H9 (cell line): Measurements from ENCODE around the gene CLEC9A. TPM values are rescaled to one million over a fixed set of nuclear protein-coding genes. Genes with fewer than 3 reads are reported as not detected.

Experiments
- DNase-seq: peaks from one replicate; pipeline ENCODE4 v3.0.0-alpha.2; 2017
- H2AFZ ChIP-seq: one replicate; pipeline ENCODE4 v1.6.1; 2013; ENCODE audit warnings: mild to moderate bottlenecking, low read length, control low read depth, moderate library complexity
- H2AK5ac ChIP-seq: 2 replicates; pipeline ENCODE4 v1.6.1; 2013; ENCODE audit warnings: low read length, control low read depth, mixed read lengths; ENCODE audit not compliant: insufficient read length
- H2BK120ac ChIP-seq: one replicate; pipeline ENCODE4 v1.6.1; 2013; ENCODE audit warnings: low read depth, mild to moderate bottlenecking, low read length, control low read depth, inconsistent platforms; ENCODE audit not compliant: poor library complexity, severe bottlenecking
- H2BK12ac ChIP-seq: 2 replicates; pipeline ENCODE4 v1.6.1; 2013; ENCODE audit warnings: low read length, control low read depth, mixed read lengths, low read depth; ENCODE audit not compliant: insufficient read length
- H2BK15ac ChIP-seq: 2 replicates; pipeline ENCODE4 v1.6.1; 2013; ENCODE audit warnings: low read depth, low read length, control low read depth
- H2BK20ac ChIP-seq: one replicate; pipeline ENCODE4 v1.6.1; 2013; ENCODE audit warnings: low read depth, mild to moderate bottlenecking, low read length, control low read depth, inconsistent platforms; ENCODE audit not compliant: poor library complexity, severe bottlenecking
- H2BK5ac ChIP-seq: 2 replicates; pipeline ENCODE4 v1.6.1; 2013; ENCODE audit warnings: low read length, control low read depth, mixed read lengths; ENCODE audit not compliant: insufficient read length
- H3K14ac ChIP-seq: 2 replicates; pipeline ENCODE4 v1.6.1; 2013; ENCODE audit warnings: low read length, control low read depth; ENCODE audit not compliant: insufficient read depth
- H3K18ac ChIP-seq: 2 replicates; pipeline ENCODE4 v1.6.1; 2013; ENCODE audit warnings: low read depth, mild to moderate bottlenecking, mixed read lengths, low read length, control low read depth; ENCODE audit not compliant: insufficient read length
- H3K23ac ChIP-seq: 2 replicates; pipeline ENCODE4 v1.6.1; 2013; ENCODE audit warnings: low read length, control low read depth, mixed read lengths, low read depth; ENCODE audit not compliant: insufficient read length
- H3K23me2 ChIP-seq: 2 replicates; pipeline ENCODE4 v1.6.1; 2013; ENCODE audit warnings: low read depth, mild to moderate bottlenecking, mixed read lengths, low read length, control low read depth; ENCODE audit not compliant: insufficient read length, poor library complexity, severe bottlenecking
- H3K27ac ChIP-seq: 2 replicates; pipeline ENCODE4 v1.5.1; 2013; ENCODE audit warnings: low read length, control low read depth, mixed read lengths, low read depth; ENCODE audit not compliant: insufficient read length
- H3K27me3 ChIP-seq: 2 replicates; pipeline ENCODE4 v1.6.1; 2013; ENCODE audit warnings: low read length, control low read depth, inconsistent platforms; ENCODE audit not compliant: insufficient read depth
- H3K4ac ChIP-seq: 2 replicates; pipeline ENCODE4 v1.6.1; 2013; ENCODE audit warnings: low read depth, mild to moderate bottlenecking, control low read depth, inconsistent platforms, low read length, moderate library complexity
- H3K4me1 ChIP-seq: 2 replicates; pipeline ENCODE4 v1.6.1; 2013; ENCODE audit warnings: low read length, control low read depth, inconsistent platforms; ENCODE audit not compliant: insufficient read depth
- H3K4me2 ChIP-seq: 2 replicates; pipeline ENCODE4 v1.6.1; 2013; ENCODE audit warnings: low read length, control low read depth, mixed read lengths; ENCODE audit not compliant: insufficient read length, insufficient read depth
- H3K56ac ChIP-seq: 2 replicates; pipeline ENCODE4 v1.6.1; 2013; ENCODE audit warnings: low read depth, mild to moderate bottlenecking, mixed read lengths, low read length, control low read depth; ENCODE audit not compliant: insufficient read length
- H3K79me1 ChIP-seq: 2 replicates; pipeline ENCODE4 v1.6.1; 2013; ENCODE audit warnings: low read depth, mild to moderate bottlenecking, moderate library complexity, low read length, control low read depth, inconsistent platforms; ENCODE audit not compliant: insufficient read depth, poor library complexity, severe bottlenecking
- H3K79me2 ChIP-seq: 2 replicates; pipeline ENCODE4 v1.6.1; 2013; ENCODE audit warnings: low read length, control low read depth, inconsistent platforms; ENCODE audit not compliant: insufficient read depth
- H3K9ac ChIP-seq: 2 replicates; pipeline ENCODE4 v1.6.1; 2013; ENCODE audit warnings: low read length, control low read depth, mixed read lengths; ENCODE audit not compliant: insufficient read length; ENCODE audit errors: extremely low read depth
- H3K9me3 ChIP-seq: one replicate; pipeline ENCODE4 v1.6.1; 2013; ENCODE audit warnings: low read depth, low read length, inconsistent platforms; ENCODE audit not compliant: control insufficient read depth
- H3T11ph ChIP-seq: one replicate; pipeline ENCODE4 v1.6.1; 2013; ENCODE audit warnings: mild to moderate bottlenecking, low read length, control low read depth, inconsistent platforms
- H4K20me1 ChIP-seq: one replicate; pipeline ENCODE4 v1.6.1; 2013; ENCODE audit not compliant: control insufficient read depth, insufficient read length, insufficient read depth
- H4K5ac ChIP-seq: 2 replicates; pipeline ENCODE4 v1.6.1; 2013; ENCODE audit warnings: low read depth, mild to moderate bottlenecking, mixed read lengths, low read length, control low read depth; ENCODE audit not compliant: insufficient read length
- H4K8ac ChIP-seq: replicated peaks from 2 replicates; pipeline ENCODE4 v1.6.1; 2013; ENCODE audit warnings: low read length, control low read depth, mixed read lengths, low read depth; ENCODE audit not compliant: insufficient read length
- H4K91ac ChIP-seq: 2 replicates; pipeline ENCODE4 v1.6.1; 2013; ENCODE audit warnings: low read depth, mild to moderate bottlenecking, moderate library complexity, mixed read lengths, low read length, control low read depth; ENCODE audit not compliant: insufficient read length
- H3K27ac Mint-ChIP-seq, 3 experiments: 2 replicates in 2 of 3; 3 replicates in 1 of 3; pipeline ENCODE4 v1.8.0; 2020 to 2021; ENCODE audit warnings: mixed read lengths in 3 of 3, mild to moderate bottlenecking in 1 of 3, moderate library complexity in 1 of 3
- H3K27me3 Mint-ChIP-seq: 2 replicates; pipeline ENCODE4 v1.8.0; 2021; ENCODE audit warnings: low read depth, mild to moderate bottlenecking, moderate library complexity, mixed read lengths
- H3K36me3 Mint-ChIP-seq, 3 experiments: 2 replicates in 2 of 3; 3 replicates in 1 of 3; pipeline ENCODE4 v1.8.0; 2020 to 2021; ENCODE audit warnings: low read depth in 3 of 3, mixed read lengths in 3 of 3; ENCODE audit not compliant: insufficient read depth in 1 of 3
- H3K4me1 Mint-ChIP-seq, 2 experiments: 2 replicates each; pipeline ENCODE4 v1.8.0; 2020; ENCODE audit warnings: mixed read lengths in 2 of 2
- H3K4me3 Mint-ChIP-seq, 2 experiments: 2 replicates in 1 of 2; 3 replicates in 1 of 2; pipeline ENCODE4 v1.8.0; 2020 to 2021; ENCODE audit warnings: mild to moderate bottlenecking in 2 of 2, mixed read lengths in 2 of 2, moderate library complexity in 1 of 2
- H3K9me3 Mint-ChIP-seq, 2 experiments: 2 replicates in 1 of 2; 3 replicates in 1 of 2; pipeline ENCODE4 v1.8.0; 2020; ENCODE audit warnings: mild to moderate bottlenecking in 2 of 2, mixed read lengths in 2 of 2, moderate library complexity in 1 of 2
- WGBS: extraction: QIAGEN DNeasy Blood & Tissue Kit; methylation state at CpG from one replicate; pipeline ENCODE4 v1.1.7; 2013; ENCODE audit warnings: missing lambda C conversion rate, low lambda C conversion rate, mixed read lengths; ENCODE audit not compliant: insufficient read length; ENCODE audit errors: extremely low coverage; 5-methylcytosine and 5-hydroxymethylcytosine counted together
- total RNA-seq: library from RNA; stranded (reverse); gene quantifications from 2 replicates; pipeline ENCODE4 v1.2.1, GENCODE V29; 2021
- TF ChIP-seq, protein P1 (sequence below): fragments of 200-600 bp; sonication (generic); conservative IDR thresholded peaks from 3 replicates; pipeline ENCODE4 v1.8.0; 2021; ENCODE audit warnings: antibody characterized with exemption, mild to moderate bottlenecking

The CLEC9A gene
- total RNA-seq, 1 experiment from 2014 or later = not detected

DNA sequence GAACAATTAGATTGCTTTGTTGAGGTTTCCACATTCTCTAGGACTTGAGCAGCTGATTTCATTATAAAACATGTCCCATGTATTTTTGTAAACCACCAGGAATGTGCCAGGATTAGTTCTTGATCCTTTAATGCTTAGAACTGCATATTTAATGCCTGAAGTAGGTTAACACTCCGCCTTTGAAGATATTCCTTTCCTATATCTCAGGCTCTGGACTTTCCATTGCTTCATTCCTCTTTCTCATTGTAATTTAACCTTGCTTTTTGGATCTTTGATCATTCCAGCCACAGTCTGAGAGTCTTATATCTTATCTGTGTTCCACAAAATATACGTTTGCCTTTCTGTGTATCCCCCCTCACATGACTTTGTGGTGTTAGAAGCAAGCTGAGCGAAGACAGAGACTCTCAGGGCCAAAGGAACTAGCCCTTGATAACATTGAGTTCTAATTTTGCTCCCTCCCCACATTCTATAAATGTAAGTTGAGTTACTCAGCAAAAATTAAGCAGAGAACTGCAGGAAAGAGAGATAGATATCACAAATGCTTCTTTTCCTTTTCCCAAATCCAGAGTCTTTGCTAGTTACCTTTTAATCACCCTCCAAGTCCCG is 29.2 kb upstream of the CLEC9A start:
- no peak overlapping the region for H4K5ac ChIP-seq
- H3K9ac ChIP-seq = no peak overlapping the region
- H2BK5ac ChIP-seq = no peak overlapping the region
- H2BK120ac ChIP-seq = no peak overlapping the region
- Mint-ChIP-seq H3K4me1 (no peaks in the 10 kb centered on the region), H3K4me3 (no peak overlapping the region), H3K27ac (no peak overlapping the region), H3K27me3 (no peaks in the 10 kb centered on the region), H3K36me3 (no peaks in the 10 kb centered on the region), H3K9me3 (no peaks in the 10 kb centered on the region; a peak in 1 of 5 replicates)
- no peak overlapping the region for H3T11ph ChIP-seq
- H3K4me2 ChIP-seq = no peak overlapping the region
- no peaks in the 10 kb centered on the region for H3K9me3 ChIP-seq
- no peak overlapping the region for H4K91ac ChIP-seq
- no peak overlapping the region for H2BK12ac ChIP-seq
- H3K23me2 ChIP-seq = no peaks in the 10 kb centered on the region
- no peak overlapping the region for H3K27ac ChIP-seq
- WGBS = no CpG with 5 or more reads among the region's 4 CpGs
- H2BK20ac ChIP-seq = no peak overlapping the region
- H2AK5ac ChIP-seq = no peak overlapping the region
- H4K20me1 ChIP-seq = no peaks in the 10 kb centered on the region
- no peak overlapping the region for H2BK15ac ChIP-seq
- no peak overlapping the region for H3K56ac ChIP-seq
- TF ChIP-seq, protein P1, sequence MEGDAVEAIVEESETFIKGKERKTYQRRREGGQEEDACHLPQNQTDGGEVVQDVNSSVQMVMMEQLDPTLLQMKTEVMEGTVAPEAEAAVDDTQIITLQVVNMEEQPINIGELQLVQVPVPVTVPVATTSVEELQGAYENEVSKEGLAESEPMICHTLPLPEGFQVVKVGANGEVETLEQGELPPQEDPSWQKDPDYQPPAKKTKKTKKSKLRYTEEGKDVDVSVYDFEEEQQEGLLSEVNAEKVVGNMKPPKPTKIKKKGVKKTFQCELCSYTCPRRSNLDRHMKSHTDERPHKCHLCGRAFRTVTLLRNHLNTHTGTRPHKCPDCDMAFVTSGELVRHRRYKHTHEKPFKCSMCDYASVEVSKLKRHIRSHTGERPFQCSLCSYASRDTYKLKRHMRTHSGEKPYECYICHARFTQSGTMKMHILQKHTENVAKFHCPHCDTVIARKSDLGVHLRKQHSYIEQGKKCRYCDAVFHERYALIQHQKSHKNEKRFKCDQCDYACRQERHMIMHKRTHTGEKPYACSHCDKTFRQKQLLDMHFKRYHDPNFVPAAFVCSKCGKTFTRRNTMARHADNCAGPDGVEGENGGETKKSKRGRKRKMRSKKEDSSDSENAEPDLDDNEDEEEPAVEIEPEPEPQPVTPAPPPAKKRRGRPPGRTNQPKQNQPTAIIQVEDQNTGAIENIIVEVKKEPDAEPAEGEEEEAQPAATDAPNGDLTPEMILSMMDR = no peak
- no peak overlapping the region for H3K18ac ChIP-seq
- no peaks in the 10 kb centered on the region for H3K27me3 ChIP-seq
- H2AFZ ChIP-seq = no peak overlapping the region
- no peak overlapping the region for H4K8ac ChIP-seq
- H3K79me1 ChIP-seq = no peaks in the 10 kb centered on the region
- H3K4ac ChIP-seq = no peak overlapping the region
- H3K4me1 ChIP-seq = no peaks in the 10 kb centered on the region
- no peak overlapping the region for H3K23ac ChIP-seq
- DNase-seq = no peak
- H3K79me2 ChIP-seq = no peaks in the 10 kb centered on the region
- no peak overlapping the region for H3K14ac ChIP-seq
